Measurements from ENCODE around the gene RIOX2. TPM values are rescaled to one million over a fixed set of nuclear protein-coding genes. Genes with fewer than 3 reads are reported as not detected.

Gene RIOX2
- total RNA-seq, 1 experiment from 2014 or later, result 28.4 TPM

DNA sequence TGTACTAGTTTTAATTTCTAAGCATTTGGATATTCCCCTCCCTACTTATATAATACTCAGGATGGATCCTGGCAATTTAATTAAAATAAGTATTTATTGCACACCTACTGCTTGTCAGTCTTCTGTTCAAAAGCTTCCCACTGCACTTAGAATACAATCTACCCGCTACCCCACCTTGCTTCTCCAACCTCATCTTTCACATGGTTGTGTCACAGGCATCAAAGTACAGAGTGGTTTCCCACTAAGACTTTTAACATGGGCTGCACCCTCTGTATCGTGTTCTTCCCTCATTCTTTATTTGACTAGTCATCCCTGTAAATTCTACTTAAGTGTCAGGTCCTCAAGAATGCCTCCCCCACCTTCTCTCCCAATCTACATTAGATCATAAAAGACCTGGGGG is 35.0 kb downstream of the RIOX2 start:
- ChIA-PET CTCF (no interaction called here), POLR2A (ENCODE audit: low non-redundant PET) (no interaction called here)
- Histone ChIP-seq H3K27me3 (replicated peaks; ENCODE audit: insufficient read depth, low read depth, low read length, poor library complexity) (no peaks in the 10 kb centered on the region), H3K27ac (ENCODE audit: low read depth, low read length, poor library complexity, severe bottlenecking) (no peak overlapping the region), H3K4me3 (ENCODE audit: low read depth, low read length, poor library complexity, severe bottlenecking) (no peak overlapping the region), H3K9me3 (ENCODE audit: low read depth, low read length, poor library complexity, severe bottlenecking) (no peaks in the 10 kb centered on the region), H3K36me3 (ENCODE audit: insufficient read depth, low read length, poor library complexity, severe bottlenecking) (no peaks in the 10 kb centered on the region), H3K4me1 (ENCODE audit: insufficient read depth, low read length, poor library complexity, severe bottlenecking) (no peaks in the 10 kb centered on the region)
- no TSS peak for BruUV-seq (replicated peaks)
- TF ChIP-seq, protein P1, sequence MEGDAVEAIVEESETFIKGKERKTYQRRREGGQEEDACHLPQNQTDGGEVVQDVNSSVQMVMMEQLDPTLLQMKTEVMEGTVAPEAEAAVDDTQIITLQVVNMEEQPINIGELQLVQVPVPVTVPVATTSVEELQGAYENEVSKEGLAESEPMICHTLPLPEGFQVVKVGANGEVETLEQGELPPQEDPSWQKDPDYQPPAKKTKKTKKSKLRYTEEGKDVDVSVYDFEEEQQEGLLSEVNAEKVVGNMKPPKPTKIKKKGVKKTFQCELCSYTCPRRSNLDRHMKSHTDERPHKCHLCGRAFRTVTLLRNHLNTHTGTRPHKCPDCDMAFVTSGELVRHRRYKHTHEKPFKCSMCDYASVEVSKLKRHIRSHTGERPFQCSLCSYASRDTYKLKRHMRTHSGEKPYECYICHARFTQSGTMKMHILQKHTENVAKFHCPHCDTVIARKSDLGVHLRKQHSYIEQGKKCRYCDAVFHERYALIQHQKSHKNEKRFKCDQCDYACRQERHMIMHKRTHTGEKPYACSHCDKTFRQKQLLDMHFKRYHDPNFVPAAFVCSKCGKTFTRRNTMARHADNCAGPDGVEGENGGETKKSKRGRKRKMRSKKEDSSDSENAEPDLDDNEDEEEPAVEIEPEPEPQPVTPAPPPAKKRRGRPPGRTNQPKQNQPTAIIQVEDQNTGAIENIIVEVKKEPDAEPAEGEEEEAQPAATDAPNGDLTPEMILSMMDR (conservative IDR thresholded peaks at IDR 0.05; ENCODE audit: low read depth, low read length), result no peak
- no peak for TF ChIP-seq EZH2 (IDR thresholded peaks at IDR 0.05; ENCODE audit: borderline replicate concordance, low read depth, low read length, poor library complexity, severe bottlenecking)
- intact Hi-C loops (cut with micrococcal nuclease; ENCODE audit: unreplicated experiment), result no loop called here
- no peak for DNase-seq (ENCODE audit: low spot score)

DNA sequence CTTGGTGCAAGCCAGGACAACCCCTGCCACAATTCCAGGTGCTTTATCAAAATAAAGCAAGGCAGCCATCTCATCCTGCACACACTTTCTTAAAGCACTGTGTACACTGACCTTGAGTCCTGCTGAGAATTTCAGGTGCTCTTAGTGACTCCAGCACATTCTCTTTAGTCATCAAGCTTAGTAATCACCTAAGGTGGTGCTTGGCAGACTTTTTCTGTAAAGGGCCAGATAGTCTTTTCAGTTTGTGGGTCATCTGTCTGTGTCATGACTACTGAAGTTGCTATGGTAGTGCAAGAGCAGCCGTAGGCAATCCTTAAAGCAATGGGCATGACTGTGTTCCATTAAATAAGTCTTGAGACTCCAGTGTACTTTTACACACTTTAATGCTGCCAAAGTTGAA is 36.4 kb downstream of the RIOX2 start:
- no TSS peak for BruUV-seq (replicated peaks)
- no peak overlapping the region for H3K4me3 ChIP-seq (ENCODE audit: low read depth, low read length, poor library complexity, severe bottlenecking)
- H3K27me3 ChIP-seq (replicated peaks; ENCODE audit: insufficient read depth, low read depth, low read length, poor library complexity), result no peaks in the 10 kb centered on the region
- no peaks in the 10 kb centered on the region for H3K36me3 ChIP-seq (ENCODE audit: insufficient read depth, low read length, poor library complexity, severe bottlenecking)
- intact Hi-C loops (cut with micrococcal nuclease; ENCODE audit: unreplicated experiment), result no loop called here
- TF ChIP-seq EZH2 (IDR thresholded peaks at IDR 0.05; ENCODE audit: borderline replicate concordance, low read depth, low read length, poor library complexity, severe bottlenecking), result no peak
- TF ChIP-seq, protein P1 (conservative IDR thresholded peaks at IDR 0.05; ENCODE audit: low read depth, low read length), result no peak
- H3K9me3 ChIP-seq (ENCODE audit: low read depth, low read length, poor library complexity, severe bottlenecking), result no peaks in the 10 kb centered on the region
- no peak overlapping the region for H3K27ac ChIP-seq (ENCODE audit: low read depth, low read length, poor library complexity, severe bottlenecking)
- DNase-seq (ENCODE audit: low spot score), result no peak
- H3K4me1 ChIP-seq (ENCODE audit: insufficient read depth, low read length, poor library complexity, severe bottlenecking), result no peaks in the 10 kb centered on the region
- ChIA-PET CTCF (no interaction called here), POLR2A (ENCODE audit: low non-redundant PET) (no interaction called here)

DNA sequence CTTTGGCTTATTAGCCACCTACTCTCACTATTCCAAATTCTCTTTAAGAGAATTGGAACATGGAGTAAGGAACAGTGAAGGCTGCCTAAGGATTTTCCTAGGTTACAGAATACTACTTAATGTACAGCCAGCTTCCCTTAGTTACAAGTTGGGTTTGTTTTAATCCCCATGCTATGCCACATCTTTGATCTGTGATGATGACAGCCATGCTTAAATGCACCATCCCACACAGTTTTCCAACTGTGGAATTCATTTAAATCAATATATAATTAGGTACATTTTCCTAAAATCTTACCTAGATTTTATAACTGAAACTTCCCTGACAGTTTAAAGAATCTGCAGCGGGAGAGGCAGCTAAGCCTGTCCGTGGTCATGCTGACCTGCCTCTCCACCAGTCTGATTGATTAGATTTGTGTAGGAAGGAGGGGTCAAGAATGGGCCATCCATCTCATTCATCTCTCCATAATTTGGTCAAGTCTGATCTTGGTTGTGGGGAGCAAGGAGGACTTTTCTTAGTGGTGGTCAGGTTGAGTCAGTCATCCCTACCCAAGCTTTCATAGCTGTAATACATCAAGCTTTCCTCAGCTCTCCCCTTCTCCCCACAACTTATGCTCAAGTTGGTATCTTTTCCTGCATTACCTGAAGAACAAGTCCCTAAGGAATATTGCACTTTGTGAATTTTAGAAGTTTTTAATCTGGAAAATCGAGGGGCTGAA is 37.1 kb downstream of the RIOX2 start:
- DNase-seq (ENCODE audit: low spot score), result no peak
- ChIA-PET CTCF (no interaction called here), POLR2A (ENCODE audit: low non-redundant PET) (no interaction called here)
- intact Hi-C loops (cut with micrococcal nuclease; ENCODE audit: unreplicated experiment), result no loop called here
- TF ChIP-seq, protein P1 (conservative IDR thresholded peaks at IDR 0.05; ENCODE audit: low read depth, low read length), result no peak
- TF ChIP-seq EZH2 (IDR thresholded peaks at IDR 0.05; ENCODE audit: borderline replicate concordance, low read depth, low read length, poor library complexity, severe bottlenecking), result no peak
- no peaks in the 10 kb centered on the region for H3K9me3 ChIP-seq (ENCODE audit: low read depth, low read length, poor library complexity, severe bottlenecking)
- H3K36me3 ChIP-seq (ENCODE audit: insufficient read depth, low read length, poor library complexity, severe bottlenecking), result no peaks in the 10 kb centered on the region
- BruUV-seq (replicated peaks), result no TSS peak
- no peak overlapping the region for H3K4me3 ChIP-seq (ENCODE audit: low read depth, low read length, poor library complexity, severe bottlenecking)
- no peak overlapping the region for H3K27ac ChIP-seq (ENCODE audit: low read depth, low read length, poor library complexity, severe bottlenecking)
- no peaks in the 10 kb centered on the region for H3K4me1 ChIP-seq (ENCODE audit: insufficient read depth, low read length, poor library complexity, severe bottlenecking)
- no peaks in the 10 kb centered on the region for H3K27me3 ChIP-seq (replicated peaks; ENCODE audit: insufficient read depth, low read depth, low read length, poor library complexity)

Data from A673 (cell line).